NT2/D1 (cell line): ENCODE data around the gene GPR146.

Source experiments
- SUZ12 ChIP-seq: IDR thresholded peaks from 2 replicates; pipeline ENCODE4 v1.6.1; 2011; ENCODE audit not compliant: insufficient read length, insufficient read depth; ENCODE audit errors: extremely low read depth
- YY1 ChIP-seq: IDR thresholded peaks from 2 replicates; pipeline ENCODE4 v1.6.1; 2011; ENCODE audit not compliant: insufficient read length, insufficient read depth

DNA sequence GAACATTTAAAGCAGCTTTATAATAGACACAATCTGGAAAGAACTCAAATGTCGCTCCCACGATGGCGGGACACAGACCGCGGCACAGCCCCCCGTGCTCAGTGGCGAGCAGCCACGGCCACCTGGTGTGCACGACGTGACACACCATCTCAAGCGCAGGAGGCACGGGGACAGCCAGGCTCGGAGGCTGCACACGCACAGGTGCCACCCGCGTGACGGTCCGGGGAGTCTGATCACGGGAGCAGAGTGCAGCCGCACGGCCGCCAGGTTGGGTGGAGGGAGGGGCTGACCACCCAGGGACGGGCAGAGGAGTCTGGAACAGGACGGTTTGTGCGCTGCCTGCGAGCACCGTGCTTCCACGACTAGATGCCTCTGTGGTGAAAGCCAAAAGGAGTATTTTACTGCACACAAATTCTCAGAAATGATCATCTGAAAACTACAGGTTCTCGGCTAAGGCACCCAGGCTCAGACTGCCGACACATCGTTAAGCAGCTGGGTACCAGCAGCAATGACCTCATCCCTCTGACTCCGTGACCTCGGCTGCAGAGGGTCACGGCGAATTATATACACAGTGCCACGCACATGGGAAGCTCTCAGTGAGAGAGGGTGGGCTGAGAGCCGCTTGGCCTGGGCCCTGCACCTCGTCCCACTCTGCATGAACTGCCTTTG, 36.0 kb downstream of the GPR146 start:
- TF ChIP-seq YY1 (no peak), SUZ12 (no peak)
